GM21825 (cell line): ENCODE measurements around the gene UTP18.
"Not testable (repeated sequence)": the region's sequence is repeated elsewhere in the genome, so short reads cannot be mapped to it uniquely, and the experiment has no call there.

ENCODE experiments used
- ATAC-seq: cut with Tn5 transposase; IDR thresholded peaks from one replicate; pipeline ENCODE4 v1.9.1; 2021; ENCODE audit warnings: mild to moderate bottlenecking, moderate library complexity; ENCODE audit not compliant: unreplicated experiment

UTP18 gene

GRCh38 chr17:51258756-51259563 is 1.4 kb upstream of the UTP18 start:
- no peak for ATAC-seq

- ATAC-seq = peak; percentile 77
These were observed 646 bp upstream of the UTP18 start, which contains the start of gene MBTD1 for GRCh38 chr17:51259564-51260236. TSS of gene MBTD1 (minus strand) at chr17:51260049. CDS start at chr17:51225161, 34,888 bp downstream.

- no peak for ATAC-seq
These were observed 948 bp downstream of the UTP18 start for GRCh38 chr17:51261024-51261963.

- ATAC-seq = no peak
These were observed 2.7 kb downstream of the UTP18 start for GRCh38 chr17:51263006-51263405.

GRCh38 chr17:51264466-51264865 is 4.1 kb downstream of the UTP18 start:
- ATAC-seq = not testable (repeated sequence)

GRCh38 chr17:51269991-51270390 is 9.6 kb downstream of the UTP18 start:
- ATAC-seq = no peak

- ATAC-seq = no peak
These were observed 10.3 kb downstream of the UTP18 start for GRCh38 chr17:51270636-51271035.

- no peak for ATAC-seq
These were observed 12.5 kb downstream of the UTP18 start for GRCh38 chr17:51272812-51273211.

- no peak for ATAC-seq
These were observed 15.0 kb downstream of the UTP18 start for GRCh38 chr17:51275381-51275780.

GRCh38 chr17:51279183-51279582 is 18.8 kb downstream of the UTP18 start:
- ATAC-seq = no peak

- no peak for ATAC-seq
These were observed 27.1 kb downstream of the UTP18 start for GRCh38 chr17:51287412-51287811.

GRCh38 chr17:51289696-51290111 is 29.4 kb downstream of the UTP18 start:
- no peak for ATAC-seq

GRCh38 chr17:51294338-51294737 is 34.0 kb downstream of the UTP18 start:
- not testable (repeated sequence) for ATAC-seq

- ATAC-seq = no peak
These were observed 38.4 kb downstream of the UTP18 start for GRCh38 chr17:51298508-51299371.

GRCh38 chr17:51299859-51300258 is 39.5 kb downstream of the UTP18 start:
- ATAC-seq = no peak

GRCh38 chr17:51305182-51305581 is 44.8 kb downstream of the UTP18 start:
- no peak for ATAC-seq

- ATAC-seq = not testable (repeated sequence)
These were observed 51.7 kb downstream of the UTP18 start for GRCh38 chr17:51312003-51312402.

- no peak for ATAC-seq
These were observed 58.8 kb downstream of the UTP18 start for GRCh38 chr17:51319186-51319585.

- ATAC-seq = no peak
These were observed 62.2 kb downstream of the UTP18 start for GRCh38 chr17:51322390-51323029.

- no peak for ATAC-seq
These were observed 65.1 kb downstream of the UTP18 start for GRCh38 chr17:51325471-51325870.
